ENCODE data around the gene IGFL1. TPM values are rescaled to one million over a fixed set of nuclear protein-coding genes. Genes with fewer than 3 reads are reported as not detected.
"Not testable (repeated sequence)": the region's sequence is repeated elsewhere in the genome, so short reads cannot be mapped to it uniquely, and the experiment has no call there.

IGFL1 gene
- total and polyA plus RNA-seq, 2 of the 4 experiments (the other 2 are of a cell fraction): not detected

DNA sequence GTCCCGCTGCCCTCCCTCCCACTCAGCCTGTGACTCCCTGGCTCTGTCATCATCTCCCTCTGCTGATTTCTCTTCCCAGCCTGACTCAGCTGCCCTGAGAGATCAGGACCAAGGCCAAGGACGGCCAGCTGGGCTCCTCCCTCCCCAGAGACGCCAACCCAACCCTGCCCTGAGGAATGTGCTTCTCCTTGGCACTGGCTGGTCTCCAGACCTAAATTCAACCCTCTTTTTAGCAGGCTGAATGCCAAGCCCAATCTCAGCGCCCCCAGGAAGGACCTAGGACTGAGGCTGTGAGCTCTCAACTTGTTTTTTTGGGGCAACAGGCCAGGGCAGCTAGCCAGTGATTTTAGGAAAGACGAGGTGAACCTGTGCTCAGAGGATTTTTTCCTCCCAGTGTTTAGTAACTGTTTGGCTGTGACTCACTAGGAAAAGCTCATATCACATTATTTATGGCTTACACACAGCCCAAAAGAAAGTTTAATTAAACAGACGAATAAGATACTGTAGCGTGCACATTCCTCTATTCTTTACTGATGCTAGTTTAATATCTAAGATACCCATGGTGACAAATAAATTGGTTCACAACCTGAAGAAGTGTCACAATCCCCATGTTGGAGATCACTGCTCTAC, 7.4 kb upstream of the IGFL1 start:
- H4K91ac ChIP-seq (ENCODE audit: insufficient read depth, low read depth, low read length): no peak overlapping the region
- dilution Hi-C loops (cut with HindIII; ENCODE audit: low sequenced_read_pairs, unreplicated experiment): no loop called here
- 0 out of 2 replicates have a peak, but pooled peaks cover 3% of the 10 kb centered on the region for H4K20me1 ChIP-seq (ENCODE audit: insufficient read depth, low read length)
- DNase-seq: peak; percentile 34
- no peak overlapping the region for H2BK15ac ChIP-seq (ENCODE audit: low read depth, low read length)
- H3K36me3 ChIP-seq (ENCODE audit: control insufficient read depth, insufficient read depth, low read length): no peaks in the 10 kb centered on the region
- H2BK5ac ChIP-seq (ENCODE audit: low read depth, low read length, poor library complexity, severe bottlenecking): no peak overlapping the region
- H2BK120ac ChIP-seq (ENCODE audit: low read depth, low read length): no peak overlapping the region
- peak overlapping the region; percentile 40 for H2AFZ ChIP-seq (replicated peaks; ENCODE audit: low read length, poor library complexity)
- peaks cover 2% of the 10 kb centered on the region; the same call in 1 of the 2 replicates for H3K4me1 ChIP-seq (ENCODE audit: control insufficient read depth, insufficient read depth, low read length)
- ATAC-seq (ENCODE audit: low read depth): peak; percentile 98
- H3K18ac ChIP-seq (ENCODE audit: low read depth, low read length): no peak overlapping the region
- H3K79me1 ChIP-seq (ENCODE audit: low read depth in 1 of 2, low read length in 2 of 2): no peaks in the 10 kb centered on the region
- H2AK5ac ChIP-seq (ENCODE audit: low read depth, low read length): no peak overlapping the region
- H4K5ac ChIP-seq (ENCODE audit: low read depth, low read length): no peak overlapping the region
- in situ Hi-C loops (cut with MboI; ENCODE audit: low sequenced_read_pairs): no loop called here
- H3K14ac ChIP-seq (replicated peaks; ENCODE audit: low read depth, low read length): no peak overlapping the region
- TF ChIP-seq, protein P1, sequence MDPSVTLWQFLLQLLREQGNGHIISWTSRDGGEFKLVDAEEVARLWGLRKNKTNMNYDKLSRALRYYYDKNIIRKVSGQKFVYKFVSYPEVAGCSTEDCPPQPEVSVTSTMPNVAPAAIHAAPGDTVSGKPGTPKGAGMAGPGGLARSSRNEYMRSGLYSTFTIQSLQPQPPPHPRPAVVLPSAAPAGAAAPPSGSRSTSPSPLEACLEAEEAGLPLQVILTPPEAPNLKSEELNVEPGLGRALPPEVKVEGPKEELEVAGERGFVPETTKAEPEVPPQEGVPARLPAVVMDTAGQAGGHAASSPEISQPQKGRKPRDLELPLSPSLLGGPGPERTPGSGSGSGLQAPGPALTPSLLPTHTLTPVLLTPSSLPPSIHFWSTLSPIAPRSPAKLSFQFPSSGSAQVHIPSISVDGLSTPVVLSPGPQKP (IDR thresholded peaks at IDR 0.05; ENCODE audit: borderline replicate concordance, low read depth, low read length): no peak
- TF ChIP-seq MAFK (IDR thresholded peaks at IDR 0.05; ENCODE audit: low read depth, low read length) (peak; percentile 26; the same call in 1 of the 2 replicates), RCOR1 (IDR thresholded peaks at IDR 0.05; ENCODE audit: insufficient replicate concordance, low read length) (peak; percentile 68), MAZ (IDR thresholded peaks at IDR 0.05; ENCODE audit: borderline replicate concordance, low read depth, low read length) (peak; percentile 81; the same call in 1 of the 2 replicates), CEBPB (IDR thresholded peaks at IDR 0.05; ENCODE audit: low read depth, low read length) (peak; percentile 27; the same call in 1 of the 2 replicates)
- H2BK20ac ChIP-seq (ENCODE audit: low read depth, low read length): no peak overlapping the region
- CTCF ChIA-PET: no interaction called here
- H3K56ac ChIP-seq (ENCODE audit: extremely low read depth, insufficient read depth, low read length): no peak overlapping the region
- BruUV-seq (replicated peaks): no TSS peak
- WGBS, 2 experiments (ENCODE audit: extremely low coverage in 2 of 2, insufficient read length in 1 of 2): 60% methylated on average over 1 of the region's 7 CpGs; no CpG with 5 or more reads in 1 of the 2 experiments
- no peaks in the 10 kb centered on the region for H3K9me3 ChIP-seq (ENCODE audit: control insufficient read depth, insufficient read depth, low read length)
- no peaks in the 10 kb centered on the region for H3K9me1 ChIP-seq (ENCODE audit: insufficient read depth, low read length)
- no peak overlapping the region for H2AK9ac ChIP-seq (replicated peaks; ENCODE audit: low read depth, low read length, poor library complexity)
- H3K27ac ChIP-seq (ENCODE audit: insufficient read depth, low read length): no peak overlapping the region
- no peak overlapping the region for H3K4ac ChIP-seq (ENCODE audit: low read depth, low read length)
- POLR2A ChIA-PET (ENCODE audit: unreplicated experiment): no interaction called here
- H3K9ac ChIP-seq (ENCODE audit: low read depth, low read length): no peak overlapping the region
- H3K4me2 ChIP-seq (ENCODE audit: low read depth, low read length): no peak overlapping the region
- H3K27me3 ChIP-seq (ENCODE audit: control insufficient read depth, insufficient read depth, low read length): peaks cover 7% of the 10 kb centered on the region
- no peak overlapping the region for H4K8ac ChIP-seq (ENCODE audit: low read depth in 2 of 2, low read length in 2 of 2)
- intact Hi-C loops (cut with micrococcal nuclease): no loop called here
- no peak overlapping the region for H3K23ac ChIP-seq (ENCODE audit: low read depth, low read length)
- no peak overlapping the region for H3K4me3 ChIP-seq (ENCODE audit: insufficient read depth, low read depth, low read length)

DNA sequence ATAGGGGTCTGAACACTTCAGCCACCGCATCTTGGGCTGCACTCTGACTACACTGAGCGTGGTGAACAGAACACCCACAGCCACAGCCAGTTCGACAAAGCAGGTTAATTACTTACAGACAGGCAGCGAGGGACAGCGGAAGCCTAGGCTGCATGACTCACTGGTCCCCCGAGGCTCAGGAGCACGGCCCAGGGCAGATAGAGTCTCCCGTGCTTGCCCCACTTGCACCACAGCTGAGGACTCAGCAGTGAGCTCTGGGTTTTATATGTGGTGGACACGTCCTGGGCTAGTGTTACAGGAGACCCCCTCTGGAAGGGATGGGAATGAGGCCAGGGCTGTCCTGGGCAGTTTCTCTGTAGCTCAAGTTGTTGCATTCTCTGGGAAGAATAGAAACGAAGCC, 5.8 kb upstream of the IGFL1 start:
- BruUV-seq (replicated peaks); H4K5ac ChIP-seq (ENCODE audit: low read depth, low read length); H3K9me1 ChIP-seq (ENCODE audit: insufficient read depth, low read length); CTCF ChIA-PET; H3K4me1 ChIP-seq (ENCODE audit: control insufficient read depth, insufficient read depth, low read length); H2BK15ac ChIP-seq (ENCODE audit: low read depth, low read length); H3K56ac ChIP-seq (ENCODE audit: extremely low read depth, insufficient read depth, low read length); H3K4me3 ChIP-seq (ENCODE audit: insufficient read depth, low read depth, low read length); H3K9me3 ChIP-seq (ENCODE audit: control insufficient read depth, insufficient read depth, low read length); H2BK5ac ChIP-seq (ENCODE audit: low read depth, low read length, poor library complexity, severe bottlenecking); H3K14ac ChIP-seq (replicated peaks; ENCODE audit: low read depth, low read length); H3K18ac ChIP-seq (ENCODE audit: low read depth, low read length); DNase-seq; H4K91ac ChIP-seq (ENCODE audit: insufficient read depth, low read depth, low read length); in situ Hi-C loops (cut with MboI; ENCODE audit: low sequenced_read_pairs); H2BK20ac ChIP-seq (ENCODE audit: low read depth, low read length); H2AFZ ChIP-seq (replicated peaks; ENCODE audit: low read length, poor library complexity); H3K4me2 ChIP-seq (ENCODE audit: low read depth, low read length); H2BK120ac ChIP-seq (ENCODE audit: low read depth, low read length); H4K20me1 ChIP-seq (ENCODE audit: insufficient read depth, low read length); POLR2A ChIA-PET (ENCODE audit: unreplicated experiment); H4K8ac ChIP-seq (ENCODE audit: low read depth in 2 of 2, low read length in 2 of 2); H3K36me3 ChIP-seq (ENCODE audit: control insufficient read depth, insufficient read depth, low read length); ATAC-seq (ENCODE audit: low read depth); H3K4ac ChIP-seq (ENCODE audit: low read depth, low read length); H3K9ac ChIP-seq (ENCODE audit: low read depth, low read length); H3K27ac ChIP-seq (ENCODE audit: insufficient read depth, low read length); H2AK9ac ChIP-seq (replicated peaks; ENCODE audit: low read depth, low read length, poor library complexity); H2AK5ac ChIP-seq (ENCODE audit: low read depth, low read length); H3K79me1 ChIP-seq (ENCODE audit: low read depth in 1 of 2, low read length in 2 of 2); intact Hi-C loops (cut with micrococcal nuclease); H3K23ac ChIP-seq (ENCODE audit: low read depth, low read length); dilution Hi-C loops (cut with HindIII; ENCODE audit: low sequenced_read_pairs, unreplicated experiment): not testable (repeated sequence)
- peaks cover 14% of the 10 kb centered on the region for H3K27me3 ChIP-seq (ENCODE audit: control insufficient read depth, insufficient read depth, low read length)
- whole genome bisulfite sequencing, 2 experiments (ENCODE audit: extremely low coverage in 2 of 2, insufficient read length in 1 of 2): 17% methylated on average over 1 of the region's 10 CpGs; no CpG with 5 or more reads in 1 of the 2 experiments
